GM21515 (cell line): ENCODE data around the gene ZNF217.
"Not testable (repeated sequence)": the region's sequence is repeated elsewhere in the genome, so short reads cannot be mapped to it uniquely, and the experiment has no call there.

Source experiments
- ATAC-seq: cut with Tn5 transposase; IDR thresholded peaks from one replicate; pipeline ENCODE4 v1.9.1; 2021; ENCODE audit not compliant: unreplicated experiment

Gene ZNF217

DNA sequence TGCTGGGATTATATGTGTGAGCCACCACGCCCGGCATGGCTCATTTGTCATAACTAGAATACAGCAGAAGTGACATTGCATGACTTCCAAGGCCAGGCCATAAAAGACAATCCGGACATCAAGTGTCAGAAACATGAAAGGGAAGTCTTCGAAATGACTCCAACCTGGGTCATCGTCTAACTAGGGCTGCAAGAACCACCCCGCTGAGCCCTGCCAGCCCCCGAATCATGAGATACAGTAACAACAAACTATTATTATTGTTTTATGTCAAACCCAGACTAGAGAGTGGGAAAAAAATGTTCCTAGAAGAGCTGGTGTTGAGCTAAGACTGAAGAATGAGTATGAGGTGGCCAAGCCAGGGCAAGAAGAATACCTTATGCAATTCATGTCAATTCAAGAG lies 59.6 kb downstream of the ZNF217 start:
- no peak for ATAC-seq

DNA sequence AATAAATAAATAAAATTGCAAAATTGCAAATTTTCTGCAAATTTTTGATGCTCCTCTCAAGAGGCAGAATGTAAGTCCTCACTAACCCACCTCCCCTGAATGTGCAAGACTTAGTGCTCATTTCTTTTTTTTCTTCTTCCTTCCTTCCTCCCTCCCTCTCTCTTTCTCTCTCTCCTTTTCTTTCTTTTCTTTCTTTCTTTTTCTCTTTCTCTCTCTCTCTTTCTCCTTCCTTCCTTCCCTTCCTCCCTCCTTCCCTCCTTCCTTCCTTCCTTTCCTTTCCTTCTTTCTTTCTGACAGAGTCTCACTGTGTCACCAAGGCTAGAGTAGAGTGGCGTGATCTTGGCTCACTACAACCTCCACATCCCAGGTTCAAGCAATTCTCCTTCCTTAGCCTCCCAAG lies 60.1 kb downstream of the ZNF217 start:
- no peak for ATAC-seq

GRCh38 chr20:53532654-53533312 lies 60.9 kb downstream of the ZNF217 start:
- not testable (repeated sequence) for ATAC-seq

- no peak for ATAC-seq
These were observed 63.2 kb downstream of the ZNF217 start for GRCh38 chr20:53530440-53530839.

DNA sequence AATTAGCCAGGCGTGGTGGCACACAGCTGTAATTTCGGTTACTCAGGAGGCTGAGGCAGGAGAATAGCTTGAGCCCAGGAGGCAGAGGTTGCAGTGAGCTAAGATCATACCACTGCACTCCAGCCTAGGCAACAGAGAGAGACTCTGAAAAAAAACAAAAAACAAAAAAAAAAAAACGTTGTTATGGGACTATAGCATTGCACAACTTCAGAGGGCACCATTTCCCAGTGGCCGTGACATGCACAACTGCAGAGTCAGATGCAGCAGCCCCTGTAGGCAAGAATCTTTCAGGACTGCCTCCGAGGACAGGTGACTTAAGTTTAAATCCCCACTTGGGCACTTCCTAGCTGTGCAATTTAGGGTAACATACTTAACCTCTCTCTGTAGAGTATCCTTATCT lies 64.0 kb downstream of the ZNF217 start:
- no peak for ATAC-seq

GRCh38 chr20:53527196-53527595 lies 66.4 kb downstream of the ZNF217 start:
- ATAC-seq = no peak

DNA sequence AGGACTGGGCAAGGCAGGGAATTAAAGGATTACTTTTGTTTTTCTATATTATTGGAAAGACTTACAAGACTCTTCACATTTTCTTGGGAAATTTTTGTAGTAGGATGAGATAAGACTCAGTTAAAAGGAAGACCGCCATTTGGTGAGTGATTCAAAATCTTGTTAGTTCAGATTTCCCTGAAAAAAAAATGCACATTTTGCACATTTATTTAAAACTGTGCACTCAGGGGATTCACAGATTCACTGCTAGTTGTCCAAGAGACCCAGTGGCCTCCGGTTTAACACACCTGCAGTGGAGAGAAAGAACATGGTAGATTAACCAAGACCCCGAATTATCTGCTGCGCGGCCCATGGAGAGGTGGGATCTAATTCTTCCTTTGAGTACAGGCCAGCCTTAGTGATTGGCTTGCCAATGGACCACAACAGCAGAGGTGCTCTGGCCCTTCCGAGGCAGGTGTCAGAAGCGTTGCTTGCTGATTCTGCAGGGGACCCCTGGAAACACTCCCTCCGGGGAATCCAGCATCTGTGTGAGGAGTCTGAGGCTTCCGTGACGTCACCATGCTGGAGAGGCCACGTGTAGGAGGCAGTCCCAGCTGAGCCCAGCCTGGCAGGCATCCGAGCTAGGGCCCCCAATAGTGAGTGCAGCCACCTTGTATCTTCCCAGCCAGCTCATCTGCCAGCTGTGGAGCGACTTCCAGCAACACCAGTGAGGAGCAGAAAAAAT lies 68.9 kb downstream of the ZNF217 start:
- no peak for ATAC-seq

DNA sequence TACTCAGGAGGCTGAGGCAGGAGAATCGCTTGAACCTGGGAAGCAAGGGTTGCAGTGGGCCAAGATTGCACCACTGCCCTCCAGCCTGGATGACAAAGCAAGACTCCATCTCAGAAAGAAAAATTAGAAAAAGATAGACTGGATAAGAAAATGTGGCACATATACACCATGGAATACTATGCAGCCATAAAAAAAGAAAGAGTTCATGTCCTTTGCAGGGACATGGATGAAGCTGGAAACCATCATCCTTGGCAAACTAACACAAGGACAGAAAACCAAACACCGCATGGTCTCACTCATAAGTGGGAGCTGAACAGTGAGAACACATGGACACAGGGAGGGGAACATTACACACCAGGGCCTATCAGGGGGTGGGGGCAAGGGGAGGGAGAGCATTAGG lies 70.0 kb downstream of the ZNF217 start:
- ATAC-seq = not testable (repeated sequence)

GRCh38 chr20:53522696-53523095 lies 70.9 kb downstream of the ZNF217 start:
- ATAC-seq = no peak

DNA sequence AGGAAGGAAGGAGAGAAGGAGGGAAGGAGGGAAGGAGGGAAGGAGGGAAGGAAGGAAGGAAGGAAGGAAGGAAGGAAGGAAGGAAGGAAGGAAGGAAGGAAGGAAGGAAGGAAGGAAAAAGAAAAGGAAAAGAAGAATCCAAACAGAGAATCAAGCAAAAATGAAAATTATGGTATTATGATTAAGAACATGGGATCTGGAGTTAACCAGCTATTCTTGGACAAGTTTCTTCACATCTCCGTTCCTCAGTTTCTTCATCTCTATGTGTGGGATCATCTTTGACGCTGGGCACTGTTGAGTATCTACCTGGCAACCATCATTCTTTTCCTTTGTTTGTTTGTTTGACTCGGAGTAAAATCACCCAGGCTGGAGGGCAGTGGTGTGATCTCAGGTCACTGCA lies 71.6 kb downstream of the ZNF217 start:
- ATAC-seq = no peak

GRCh38 chr20:53521421-53521820 lies 72.2 kb downstream of the ZNF217 start:
- not testable (repeated sequence) for ATAC-seq

DNA sequence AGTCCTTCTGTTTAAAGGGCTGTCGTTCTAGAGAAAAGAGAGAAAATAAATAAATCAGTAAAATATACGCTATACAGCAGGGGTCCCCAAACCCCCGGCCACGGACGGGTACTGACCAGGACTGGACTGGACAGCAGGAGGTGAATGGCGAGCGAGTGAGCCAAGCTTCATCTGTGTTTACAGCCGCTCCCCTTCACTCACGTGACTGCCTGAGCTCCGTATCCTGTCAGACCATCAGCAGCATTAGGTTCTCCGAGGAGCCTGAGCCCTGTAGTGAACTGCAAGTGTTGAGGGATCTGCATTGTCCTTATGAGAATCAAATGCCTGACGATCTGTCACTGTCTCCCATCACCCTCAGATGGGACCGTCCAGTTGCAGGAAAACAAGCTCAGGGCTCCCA lies 76.5 kb downstream of the ZNF217 start:
- no peak for ATAC-seq
